Dermis microvascular lymphatic vessel endothelial cell (primary cell): ENCODE results near the gene TCP11X1. TPM values are rescaled to one million over a fixed set of nuclear protein-coding genes. Genes with fewer than 3 reads are reported as not detected.
"Not testable (repeated sequence)": the region's sequence is repeated elsewhere in the genome, so short reads cannot be mapped to it uniquely, and the experiment has no call there.

Experiments used
- DNase-seq, 2 donors: peaks; one replicate each; pipeline versions ENCODE4 v3.0.0 to v3.0.0-alpha.2; 2010; ENCODE audit warnings: low read depth in 2 of 2
- total RNA-seq: library from RNA; depleted of rRNA; stranded (reverse); fragments of >200 nt; gene quantifications from 2 replicates; pipeline ENCODE4 v1.2.1, GENCODE V29; 2014

The TCP11X1 gene
- total RNA-seq = not detected in 2 replicates

GRCh38 chrX:102214986-102215385 is at the start of gene TCP11X1:
Gene TCP11X1, plus strand, starts transcription at chrX:102215301.
- DNase-seq = not testable (repeated sequence)

DNA sequence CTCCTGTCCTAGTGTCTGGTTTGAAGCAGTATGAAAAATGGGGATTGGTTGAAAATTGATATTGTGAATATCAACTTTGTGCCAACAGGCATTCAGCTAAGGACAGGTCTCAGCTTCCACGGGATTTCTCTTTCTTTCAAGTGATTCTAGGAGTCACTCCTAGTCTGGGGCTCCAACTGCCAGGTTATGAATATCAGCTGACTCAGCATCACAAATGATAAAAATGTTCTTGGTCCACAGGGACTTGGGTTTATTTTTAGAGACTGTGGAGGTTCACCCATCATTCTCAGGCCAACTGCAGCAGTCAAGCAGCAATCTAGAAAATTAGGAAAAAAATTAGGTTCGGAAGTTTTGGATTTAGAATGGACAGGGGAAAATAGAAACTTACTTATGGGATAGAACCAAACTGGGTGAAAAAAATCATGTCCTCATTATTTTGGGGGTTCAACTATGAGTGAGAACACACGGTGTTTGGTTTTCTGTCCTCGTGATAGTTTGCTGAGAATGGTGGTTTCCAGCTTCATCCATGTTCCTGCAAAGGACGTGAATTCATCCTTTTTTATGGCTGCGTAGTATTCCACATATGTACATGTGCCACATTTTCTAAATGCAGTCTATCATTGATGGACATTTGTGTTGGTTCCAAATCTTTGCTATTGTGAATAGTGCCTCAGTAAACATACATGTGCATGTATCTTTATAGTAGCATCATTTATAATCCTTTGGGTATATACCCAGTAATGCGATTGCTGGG is 29.0 kb upstream of the TCP11X1 start:
- no peak for DNase-seq

GRCh38 chrX:102207940-102208339 is 7.2 kb upstream of the TCP11X1 start:
- DNase-seq = not testable (repeated sequence)

GRCh38 chrX:102216497-102216896 is 1.4 kb downstream of the TCP11X1 start:
- DNase-seq = not testable (repeated sequence)

DNA sequence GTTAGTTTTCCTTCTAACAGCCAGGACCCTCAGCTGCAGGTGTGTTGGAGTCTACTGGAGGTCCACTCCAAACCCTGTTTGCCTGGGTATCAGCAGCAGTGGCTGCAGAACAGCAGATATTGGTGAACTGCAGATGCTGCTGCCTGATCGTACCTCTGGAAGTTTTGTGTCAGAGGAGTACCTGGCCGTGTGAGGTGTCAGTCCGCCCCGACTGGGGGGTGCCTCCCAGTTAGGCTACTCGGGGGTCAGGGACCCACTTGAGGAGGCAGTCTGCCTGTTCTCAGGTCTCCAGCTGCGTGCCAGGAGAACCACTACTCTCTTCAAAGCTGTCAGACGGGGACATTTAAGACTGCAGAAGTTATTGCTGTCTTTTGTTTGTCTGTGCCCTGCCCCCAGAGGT is 20.6 kb downstream of the TCP11X1 start:
- DNase-seq = not testable (repeated sequence)

- DNase-seq = not testable (repeated sequence)
Measured at GRCh38 chrX:102240265-102240664, 25.2 kb downstream of the TCP11X1 start.

- not testable (repeated sequence) for DNase-seq
Measured at GRCh38 chrX:102246893-102247292, 31.8 kb downstream of the TCP11X1 start, which contains the start of gene NXF2. Gene NXF2, plus strand, starts transcription at chrX:102247167. Its CDS starts 59,912 bp downstream, at chrX:102307079.

DNA sequence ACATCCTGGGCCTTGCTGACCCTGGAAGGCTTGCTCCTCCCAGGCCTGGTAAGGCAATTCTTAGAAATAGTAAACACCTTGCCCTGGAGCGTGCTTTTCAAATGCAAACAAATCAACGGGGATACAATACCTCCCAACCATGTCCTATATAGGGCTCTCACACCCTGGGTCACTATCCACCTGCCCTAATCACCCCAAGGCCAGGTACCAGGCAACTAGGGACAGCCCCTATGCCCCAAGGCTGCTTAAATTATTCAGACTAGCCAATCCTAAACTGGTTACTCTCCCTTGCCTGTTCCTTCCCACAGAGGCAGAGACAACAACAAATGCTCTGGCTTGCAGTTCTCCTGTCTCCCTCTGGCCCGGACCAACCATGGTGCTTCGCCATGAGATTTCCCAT is 57.1 kb downstream of the TCP11X1 start:
- DNase-seq = not testable (repeated sequence)

Other genes with a start within 250 kb of the TCP11X1 start
- not detected in 2 replicates for gene TCEAL2, start 89.6 kb upstream of the TCP11X1 start, total RNA-seq
- gene TCEAL6, start 72.8 kb upstream of the TCP11X1 start, total RNA-seq = not detected in 2 replicates
- 0.90 and 1.6 TPM in 2 replicates for gene BEX5, start 59.3 kb upstream of the TCP11X1 start, total RNA-seq
- gene NXF2, start 31.9 kb downstream of the TCP11X1 start, total RNA-seq = not detected in 2 replicates
- not detected in 2 replicates for gene NXF2B, start 224.7 kb downstream of the TCP11X1 start, total RNA-seq